OCI-LY1 (cell line): ENCODE results near the gene PACSIN2.

Experiments used
- H2AFZ ChIP-seq: fragments of 200-600 bp; sonication (generic), shearing (Covaris generic); 2 replicates; pipeline ENCODE4 v1.6.0; 2014; ENCODE audit warnings: antibody characterized with exemption, mild to moderate bottlenecking, low read length
- H3F3A ChIP-seq: fragments of 200-600 bp; sonication (generic), shearing (Covaris generic); 2 replicates; pipeline ENCODE4 v1.6.0; 2014; ENCODE audit warnings: mild to moderate bottlenecking, antibody characterized with exemption, low read length, moderate library complexity; ENCODE audit not compliant: insufficient read depth
- H3K27ac ChIP-seq: fragments of 200-600 bp; sonication (generic); 2 replicates; pipeline ENCODE4 v1.5.1; 2014; ENCODE audit warnings: low read length, mixed run types, mild to moderate bottlenecking, low read depth; ENCODE audit not compliant: poor library complexity, severe bottlenecking
- H3K27me3 ChIP-seq: fragments of 200-600 bp; sonication (generic); 2 replicates; pipeline ENCODE4 v1.6.0; 2014; ENCODE audit warnings: antibody characterized with exemption, mild to moderate bottlenecking, low read length, moderate library complexity; ENCODE audit not compliant: insufficient read depth
- H3K36me3 ChIP-seq: fragments of 200-600 bp; sonication (generic); 2 replicates; pipeline ENCODE4 v1.6.1; 2014; ENCODE audit warnings: mild to moderate bottlenecking, antibody characterized with exemption, low read length, moderate library complexity, mixed read lengths; ENCODE audit not compliant: insufficient read depth
- H3K4me1 ChIP-seq: fragments of 200-600 bp; sonication (generic); 2 replicates; pipeline ENCODE4 v1.5.1; 2014; ENCODE audit warnings: mild to moderate bottlenecking, low read length, moderate library complexity; ENCODE audit not compliant: insufficient read depth, severe bottlenecking
- H3K4me2 ChIP-seq: fragments of 200-600 bp; sonication (generic), shearing (Covaris generic); 2 replicates; pipeline ENCODE4 v1.6.1; 2014; ENCODE audit warnings: low read length
- H3K4me3 ChIP-seq: fragments of 200-600 bp; sonication (generic); 2 replicates; pipeline ENCODE4 v1.5.1; 2014; ENCODE audit warnings: low read length, low read depth, mild to moderate bottlenecking, mixed read lengths; ENCODE audit not compliant: poor library complexity, severe bottlenecking
- H3K79me2 ChIP-seq: fragments of 200-600 bp; shearing (Covaris generic); 2 replicates; pipeline ENCODE4 v1.6.1; 2016; ENCODE audit warnings: mixed run types, low read length, mixed read lengths; ENCODE audit not compliant: insufficient read depth
- H3K9ac ChIP-seq: fragments of 200-600 bp; sonication (generic), shearing (Covaris generic); 2 replicates; pipeline ENCODE4 v1.6.1; 2014; ENCODE audit warnings: mild to moderate bottlenecking, low read length, mixed read lengths
- H3K9me2 ChIP-seq: fragments of 200-600 bp; sonication (generic), shearing (Covaris generic); 2 replicates; pipeline ENCODE4 v1.6.1; 2014; ENCODE audit warnings: low read depth, mild to moderate bottlenecking, low read length, mixed read lengths
- H3K9me3 ChIP-seq: fragments of 200-600 bp; shearing (Covaris generic); 2 replicates; pipeline ENCODE4 v1.6.1; 2014; ENCODE audit warnings: low read length, mixed read lengths
- H4K20me1 ChIP-seq: fragments of 200-600 bp; sonication (generic), shearing (Covaris generic); 2 replicates; pipeline ENCODE4 v1.6.0; 2016; ENCODE audit warnings: mild to moderate bottlenecking, low read length; ENCODE audit not compliant: insufficient read depth
- CTCF ChIP-seq: fragments of 200-600 bp; sonication (generic), shearing (Covaris generic); IDR thresholded peaks from 2 replicates; pipeline ENCODE4 v1.5.1; 2017; ENCODE audit warnings: mild to moderate bottlenecking, antibody characterized with exemption, low read length, moderate library complexity, mixed read lengths
- EZH2 ChIP-seq: fragments of 200-600 bp; sonication (generic), shearing (Covaris generic); IDR thresholded peaks from 2 replicates; pipeline ENCODE4 v1.8.0; 2017; ENCODE audit warnings: borderline replicate concordance, mixed run types, mild to moderate bottlenecking, antibody characterized with exemption, low read length, moderate library complexity, mixed read lengths

Gene PACSIN2

GRCh38 chr22:42914511-42915076 is 100.4 kb downstream of the PACSIN2 start:
- Histone ChIP-seq H3K9me3 (no peaks in the 10 kb centered on the region), H3K36me3 (no peaks in the 10 kb centered on the region), H3K27ac (no peak overlapping the region), H3K4me1 (no peaks in the 10 kb centered on the region), H4K20me1 (no peaks in the 10 kb centered on the region), H3F3A (no peaks in the 10 kb centered on the region), H2AFZ (no peak overlapping the region), H3K4me3 (no peak overlapping the region), H3K27me3 (no peaks in the 10 kb centered on the region), H3K79me2 (no peaks in the 10 kb centered on the region), H3K9ac (no peak overlapping the region), H3K9me2 (no peaks in the 10 kb centered on the region), H3K4me2 (no peak overlapping the region)
- TF ChIP-seq EZH2: no peak
- TF ChIP-seq CTCF: no peak

- Histone ChIP-seq H3K9me3 (no peaks in the 10 kb centered on the region), H3K4me1 (no peaks in the 10 kb centered on the region), H3K27ac (no peak overlapping the region), H3K9ac (no peak overlapping the region), H3K79me2 (no peaks in the 10 kb centered on the region), H2AFZ (no peak overlapping the region), H4K20me1 (no peaks in the 10 kb centered on the region), H3F3A (no peaks in the 10 kb centered on the region), H3K4me3 (no peak overlapping the region), H3K4me2 (no peak overlapping the region), H3K36me3 (no peaks in the 10 kb centered on the region), H3K9me2 (no peaks in the 10 kb centered on the region), H3K27me3 (no peaks in the 10 kb centered on the region)
- TF ChIP-seq CTCF (no peak), EZH2 (no peak)
These were observed 101.0 kb downstream of the PACSIN2 start for GRCh38 chr22:42913874-42914510.

- H4K20me1 ChIP-seq: no peaks in the 10 kb centered on the region
- H3K36me3 ChIP-seq: no peaks in the 10 kb centered on the region
- no peak overlapping the region for H3K9ac ChIP-seq
- no peaks in the 10 kb centered on the region for H3K9me3 ChIP-seq
- no peak overlapping the region for H3K4me3 ChIP-seq
- H3K79me2 ChIP-seq: no peaks in the 10 kb centered on the region
- H3K4me1 ChIP-seq: no peaks in the 10 kb centered on the region
- H2AFZ ChIP-seq: no peak overlapping the region
- no peak overlapping the region for H3K4me2 ChIP-seq
- H3K9me2 ChIP-seq: no peaks in the 10 kb centered on the region
- no peak overlapping the region for H3K27ac ChIP-seq
- H3F3A ChIP-seq: no peaks in the 10 kb centered on the region
- no peaks in the 10 kb centered on the region for H3K27me3 ChIP-seq
- TF ChIP-seq EZH2 (no peak), CTCF (no peak)
These were observed 102.9 kb downstream of the PACSIN2 start for GRCh38 chr22:42912059-42912458.
